ENCODE results near the gene MEGF11. TPM values are rescaled to one million over a fixed set of nuclear protein-coding genes. Genes with fewer than 3 reads are reported as not detected.

MEGF11 gene
- total RNA-seq, 1 experiment from 2014 or later: not detected

GRCh38 chr15:65918945-65919344, 334.6 kb downstream of the MEGF11 start:
- intact Hi-C loops (cut with micrococcal nuclease; ENCODE audit: unreplicated experiment): loop anchor here (10.0 kb wide), 1 partner anchor 276 kb away; no protein-coding TSS in a partner anchor
- CTCF ChIA-PET: no interaction called here

GRCh38 chr15:65918357-65918920, 335.1 kb downstream of the MEGF11 start:
- no TSS peak for BruUV-seq (replicated peaks)
- Histone ChIP-seq H3K4me3 (no peak overlapping the region), H2AFZ (no peak overlapping the region), H4K20me1 (ENCODE audit: insufficient read depth) (no peaks in the 10 kb centered on the region), H3K36me3 (ENCODE audit: low read depth) (no peaks in the 10 kb centered on the region), H3K27me3 (ENCODE audit: insufficient read depth, low read depth) (no peaks in the 10 kb centered on the region), H3K27ac (no peak overlapping the region), H3K4me1 (replicated peaks; ENCODE audit: insufficient read depth) (no peaks in the 10 kb centered on the region), H3K4me2 (no peak overlapping the region), H3K9me2 (ENCODE audit: insufficient read depth) (no peaks in the 10 kb centered on the region), H3F3A (ENCODE audit: insufficient read depth, low read depth) (no peaks in the 10 kb centered on the region), H3K9me3 (ENCODE audit: insufficient read depth, low read depth) (no peaks in the 10 kb centered on the region), H3K79me2 (ENCODE audit: low read depth) (no peaks in the 10 kb centered on the region)
- POLR2A ChIA-PET (ENCODE audit: unreplicated experiment): interaction anchor here (0.6 kb wide), 1 partner anchor 16 kb away, joined by 4 read pairs; no protein-coding TSS in a partner anchor
- CTCF ChIA-PET: no interaction called here
- DNase-seq: no peak
- TF ChIP-seq, protein P1, sequence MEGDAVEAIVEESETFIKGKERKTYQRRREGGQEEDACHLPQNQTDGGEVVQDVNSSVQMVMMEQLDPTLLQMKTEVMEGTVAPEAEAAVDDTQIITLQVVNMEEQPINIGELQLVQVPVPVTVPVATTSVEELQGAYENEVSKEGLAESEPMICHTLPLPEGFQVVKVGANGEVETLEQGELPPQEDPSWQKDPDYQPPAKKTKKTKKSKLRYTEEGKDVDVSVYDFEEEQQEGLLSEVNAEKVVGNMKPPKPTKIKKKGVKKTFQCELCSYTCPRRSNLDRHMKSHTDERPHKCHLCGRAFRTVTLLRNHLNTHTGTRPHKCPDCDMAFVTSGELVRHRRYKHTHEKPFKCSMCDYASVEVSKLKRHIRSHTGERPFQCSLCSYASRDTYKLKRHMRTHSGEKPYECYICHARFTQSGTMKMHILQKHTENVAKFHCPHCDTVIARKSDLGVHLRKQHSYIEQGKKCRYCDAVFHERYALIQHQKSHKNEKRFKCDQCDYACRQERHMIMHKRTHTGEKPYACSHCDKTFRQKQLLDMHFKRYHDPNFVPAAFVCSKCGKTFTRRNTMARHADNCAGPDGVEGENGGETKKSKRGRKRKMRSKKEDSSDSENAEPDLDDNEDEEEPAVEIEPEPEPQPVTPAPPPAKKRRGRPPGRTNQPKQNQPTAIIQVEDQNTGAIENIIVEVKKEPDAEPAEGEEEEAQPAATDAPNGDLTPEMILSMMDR (conservative IDR thresholded peaks at IDR 0.05): no peak
- no peak for TF ChIP-seq EZH2 (IDR thresholded peaks at IDR 0.05; ENCODE audit: low read depth)
- intact Hi-C loops (cut with micrococcal nuclease; ENCODE audit: unreplicated experiment): loop anchor here (10.0 kb wide), 1 partner anchor 276 kb away; no protein-coding TSS in a partner anchor

More at GRCh38 chr15:65918945-65919344, 334.6 kb downstream of the MEGF11 start:
- H3K27ac ChIP-seq: no peak overlapping the region
- H4K20me1 ChIP-seq (ENCODE audit: insufficient read depth): no peaks in the 10 kb centered on the region
- no peak overlapping the region for H3K4me2 ChIP-seq
- no peaks in the 10 kb centered on the region for H3K79me2 ChIP-seq (ENCODE audit: low read depth)
- H3K9me2 ChIP-seq (ENCODE audit: insufficient read depth): no peaks in the 10 kb centered on the region
- H3K4me3 ChIP-seq: no peak overlapping the region
- H3K36me3 ChIP-seq (ENCODE audit: low read depth): no peaks in the 10 kb centered on the region
- H2AFZ ChIP-seq: no peak overlapping the region
- no peaks in the 10 kb centered on the region for H3K27me3 ChIP-seq (ENCODE audit: insufficient read depth, low read depth)
- POLR2A ChIA-PET (ENCODE audit: unreplicated experiment): interaction anchor here (0.6 kb wide), 1 partner anchor 17 kb away, joined by 4 read pairs; no protein-coding TSS in a partner anchor
- no TSS peak for BruUV-seq (replicated peaks)
- TF ChIP-seq, protein P1 (conservative IDR thresholded peaks at IDR 0.05): no peak
- TF ChIP-seq EZH2 (IDR thresholded peaks at IDR 0.05; ENCODE audit: low read depth): no peak
- no peaks in the 10 kb centered on the region for H3F3A ChIP-seq (ENCODE audit: insufficient read depth, low read depth)
- H3K9me3 ChIP-seq (ENCODE audit: insufficient read depth, low read depth): no peaks in the 10 kb centered on the region
- no peak for DNase-seq
- no peaks in the 10 kb centered on the region for H3K4me1 ChIP-seq (replicated peaks; ENCODE audit: insufficient read depth)

- ChIA-PET CTCF (no interaction called here), POLR2A (ENCODE audit: unreplicated experiment) (no interaction called here)
- DNase-seq: no peak
- Histone ChIP-seq H3K4me1 (replicated peaks; ENCODE audit: insufficient read depth) (no peaks in the 10 kb centered on the region), H3F3A (ENCODE audit: insufficient read depth, low read depth) (no peaks in the 10 kb centered on the region), H4K20me1 (ENCODE audit: insufficient read depth) (no peaks in the 10 kb centered on the region), H3K9me3 (ENCODE audit: insufficient read depth, low read depth) (no peaks in the 10 kb centered on the region), H3K79me2 (ENCODE audit: low read depth) (no peaks in the 10 kb centered on the region), H3K4me3 (no peak overlapping the region), H3K4me2 (no peak overlapping the region), H3K36me3 (ENCODE audit: low read depth) (no peaks in the 10 kb centered on the region), H3K9me2 (ENCODE audit: insufficient read depth) (no peaks in the 10 kb centered on the region), H3K27ac (no peak overlapping the region), H2AFZ (no peak overlapping the region), H3K27me3 (ENCODE audit: insufficient read depth, low read depth) (no peaks in the 10 kb centered on the region)
- no TSS peak for BruUV-seq (replicated peaks)
- intact Hi-C loops (cut with micrococcal nuclease; ENCODE audit: unreplicated experiment): loop anchor here (2.0 to 10.0 kb wide), 2 partner anchors 45 to 277 kb away; no protein-coding TSS in a partner anchor
- no peak for TF ChIP-seq EZH2 (IDR thresholded peaks at IDR 0.05; ENCODE audit: low read depth)
- TF ChIP-seq, protein P1 (conservative IDR thresholded peaks at IDR 0.05): no peak
These were observed 335.6 kb downstream of the MEGF11 start for GRCh38 chr15:65917936-65918335.
